SKM-1 treated with dmso at 0.1 percent for 144 hours (cell line): ENCODE measurements around the gene MKI67.
"Not testable (repeated sequence)": the region's sequence is repeated elsewhere in the genome, so short reads cannot be mapped to it uniquely, and the experiment has no call there.

Experiments used
- DNase-seq: peaks from one replicate; lab custom pipeline; 2025; ENCODE audit not compliant: unreplicated experiment; lab: John Stamatoyannopoulos, UW

Gene MKI67, protein sequence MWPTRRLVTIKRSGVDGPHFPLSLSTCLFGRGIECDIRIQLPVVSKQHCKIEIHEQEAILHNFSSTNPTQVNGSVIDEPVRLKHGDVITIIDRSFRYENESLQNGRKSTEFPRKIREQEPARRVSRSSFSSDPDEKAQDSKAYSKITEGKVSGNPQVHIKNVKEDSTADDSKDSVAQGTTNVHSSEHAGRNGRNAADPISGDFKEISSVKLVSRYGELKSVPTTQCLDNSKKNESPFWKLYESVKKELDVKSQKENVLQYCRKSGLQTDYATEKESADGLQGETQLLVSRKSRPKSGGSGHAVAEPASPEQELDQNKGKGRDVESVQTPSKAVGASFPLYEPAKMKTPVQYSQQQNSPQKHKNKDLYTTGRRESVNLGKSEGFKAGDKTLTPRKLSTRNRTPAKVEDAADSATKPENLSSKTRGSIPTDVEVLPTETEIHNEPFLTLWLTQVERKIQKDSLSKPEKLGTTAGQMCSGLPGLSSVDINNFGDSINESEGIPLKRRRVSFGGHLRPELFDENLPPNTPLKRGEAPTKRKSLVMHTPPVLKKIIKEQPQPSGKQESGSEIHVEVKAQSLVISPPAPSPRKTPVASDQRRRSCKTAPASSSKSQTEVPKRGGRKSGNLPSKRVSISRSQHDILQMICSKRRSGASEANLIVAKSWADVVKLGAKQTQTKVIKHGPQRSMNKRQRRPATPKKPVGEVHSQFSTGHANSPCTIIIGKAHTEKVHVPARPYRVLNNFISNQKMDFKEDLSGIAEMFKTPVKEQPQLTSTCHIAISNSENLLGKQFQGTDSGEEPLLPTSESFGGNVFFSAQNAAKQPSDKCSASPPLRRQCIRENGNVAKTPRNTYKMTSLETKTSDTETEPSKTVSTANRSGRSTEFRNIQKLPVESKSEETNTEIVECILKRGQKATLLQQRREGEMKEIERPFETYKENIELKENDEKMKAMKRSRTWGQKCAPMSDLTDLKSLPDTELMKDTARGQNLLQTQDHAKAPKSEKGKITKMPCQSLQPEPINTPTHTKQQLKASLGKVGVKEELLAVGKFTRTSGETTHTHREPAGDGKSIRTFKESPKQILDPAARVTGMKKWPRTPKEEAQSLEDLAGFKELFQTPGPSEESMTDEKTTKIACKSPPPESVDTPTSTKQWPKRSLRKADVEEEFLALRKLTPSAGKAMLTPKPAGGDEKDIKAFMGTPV (N-terminal part only)

DNA sequence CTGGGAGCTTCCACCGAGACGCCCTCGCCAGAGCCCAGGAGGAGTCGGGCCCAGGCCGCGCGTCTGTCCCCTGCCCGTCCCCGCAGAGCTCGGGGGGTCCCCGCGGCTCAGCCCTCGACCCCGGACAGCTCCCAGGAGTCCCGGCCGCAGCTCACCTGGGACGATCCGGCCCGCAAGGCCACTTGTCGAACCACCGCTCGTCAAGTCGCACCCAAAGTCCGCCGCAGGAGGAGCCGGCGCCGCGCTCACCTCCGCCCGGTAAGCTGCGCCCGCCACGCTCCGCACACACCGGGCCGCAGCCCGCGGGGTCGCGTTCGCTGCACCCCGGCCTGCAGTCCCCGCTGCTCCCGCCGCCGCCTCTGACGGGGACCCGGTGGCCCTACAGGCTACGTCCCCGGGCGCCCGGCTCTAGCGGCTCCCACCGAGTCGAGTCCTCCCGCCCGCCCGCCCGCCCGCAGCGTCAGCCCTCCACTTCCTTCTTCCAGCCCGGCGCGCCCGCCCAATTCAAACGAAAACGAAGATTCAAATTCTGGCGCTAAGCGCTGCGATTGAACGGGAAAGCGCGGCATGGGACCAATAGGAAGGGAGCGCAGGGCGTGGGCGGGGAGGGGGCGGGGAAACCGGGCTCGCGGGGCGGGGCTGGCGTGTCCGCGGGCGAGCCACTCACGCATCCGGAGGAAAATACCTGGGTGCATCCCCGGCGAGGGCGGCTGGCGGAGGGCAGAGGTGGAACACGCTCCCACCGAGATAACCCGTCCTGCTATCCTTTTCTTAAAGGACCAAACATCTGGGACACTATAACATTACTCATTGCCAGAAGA, at the start of gene MKI67:
TSS of gene MKI67 (minus strand) at position 480 of the 821 bp plus-strand sequence. CDS start 756 bp downstream, outside the sequence.
- DNase-seq: peak; percentile 92

DNA sequence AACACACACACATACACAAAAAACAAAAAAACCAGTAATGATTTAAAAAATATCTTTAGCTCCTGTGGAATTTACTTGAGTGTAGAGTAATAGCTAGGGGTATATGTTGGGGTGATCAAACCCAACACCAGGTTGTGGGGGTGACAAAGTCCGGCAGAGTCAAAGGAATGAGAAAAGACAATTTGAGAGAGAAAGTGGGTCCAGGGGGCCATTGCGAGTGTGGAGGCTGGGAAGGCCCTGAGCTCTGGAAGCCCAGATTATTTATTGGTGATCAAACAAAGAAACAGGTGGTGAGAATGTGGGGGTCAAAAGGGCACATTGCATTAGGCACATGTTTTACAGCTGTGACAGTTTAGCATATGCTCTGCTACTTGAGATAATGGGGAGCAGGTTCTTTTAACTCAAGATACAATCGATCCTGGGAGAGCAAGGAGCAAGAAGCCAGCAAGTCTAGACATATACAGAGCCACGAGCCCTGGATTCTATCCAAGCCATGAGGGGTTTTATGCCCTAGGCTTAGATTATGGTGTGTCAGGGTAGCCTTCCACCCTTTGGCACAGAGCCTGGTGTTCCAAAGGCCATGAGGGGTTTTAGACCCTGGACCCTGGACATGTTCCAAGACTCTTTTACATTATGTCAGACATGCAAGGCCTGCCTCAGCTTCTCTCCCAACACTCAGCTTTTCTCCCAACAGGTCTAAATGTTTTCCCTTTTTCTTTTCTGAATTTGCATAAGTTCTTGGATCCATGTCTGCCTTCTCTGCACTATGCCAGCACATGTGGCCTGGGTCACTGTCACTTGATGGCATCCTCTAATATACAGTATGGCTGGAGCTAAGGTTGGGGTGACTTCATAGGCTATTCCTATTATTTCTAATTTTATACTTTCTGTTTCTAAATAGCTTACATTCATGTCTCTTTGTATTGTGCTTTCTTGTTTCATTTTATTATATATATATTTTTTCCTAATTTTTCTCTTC, 48.6 kb upstream of the MKI67 start:
- no peak for DNase-seq

DNA sequence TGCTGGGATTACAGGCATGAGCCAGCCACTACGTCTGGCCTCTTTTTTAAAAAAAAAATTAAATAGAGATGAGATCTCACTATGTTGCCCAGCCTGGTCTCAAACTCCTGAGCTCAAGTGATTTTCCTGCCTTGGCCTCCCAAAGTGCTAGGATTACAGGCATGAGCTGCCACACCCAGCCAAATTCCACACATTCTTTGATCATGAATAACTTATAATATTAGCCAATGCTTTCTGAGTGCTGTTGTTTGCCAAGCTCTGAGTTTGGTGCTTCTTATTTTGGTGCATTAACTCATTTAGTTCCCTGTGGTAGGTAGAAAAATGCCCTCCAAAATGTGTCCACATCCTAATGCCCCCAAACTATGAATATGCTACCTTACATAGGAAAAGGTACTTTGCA, 47.2 kb upstream of the MKI67 start:
- DNase-seq: no peak

DNA sequence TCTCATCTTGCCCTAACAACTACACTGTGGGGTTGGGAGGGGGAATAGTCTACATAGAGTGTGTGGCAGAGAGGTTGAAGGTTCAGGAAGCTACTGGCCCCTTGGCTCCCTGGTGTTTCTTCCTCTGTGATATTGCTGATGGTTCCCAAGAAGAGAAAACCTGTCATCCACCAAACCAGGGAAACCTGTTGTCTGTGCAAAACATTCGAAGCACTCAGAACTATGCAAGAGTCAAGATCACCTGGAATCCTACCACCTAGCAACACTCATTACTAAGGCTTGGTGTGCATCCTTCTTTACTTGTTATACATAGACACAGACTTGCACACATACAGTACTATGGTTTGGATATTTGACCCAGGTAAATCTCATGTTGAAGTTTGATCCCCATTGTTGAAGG, 46.5 kb upstream of the MKI67 start:
- DNase-seq: no peak

DNA sequence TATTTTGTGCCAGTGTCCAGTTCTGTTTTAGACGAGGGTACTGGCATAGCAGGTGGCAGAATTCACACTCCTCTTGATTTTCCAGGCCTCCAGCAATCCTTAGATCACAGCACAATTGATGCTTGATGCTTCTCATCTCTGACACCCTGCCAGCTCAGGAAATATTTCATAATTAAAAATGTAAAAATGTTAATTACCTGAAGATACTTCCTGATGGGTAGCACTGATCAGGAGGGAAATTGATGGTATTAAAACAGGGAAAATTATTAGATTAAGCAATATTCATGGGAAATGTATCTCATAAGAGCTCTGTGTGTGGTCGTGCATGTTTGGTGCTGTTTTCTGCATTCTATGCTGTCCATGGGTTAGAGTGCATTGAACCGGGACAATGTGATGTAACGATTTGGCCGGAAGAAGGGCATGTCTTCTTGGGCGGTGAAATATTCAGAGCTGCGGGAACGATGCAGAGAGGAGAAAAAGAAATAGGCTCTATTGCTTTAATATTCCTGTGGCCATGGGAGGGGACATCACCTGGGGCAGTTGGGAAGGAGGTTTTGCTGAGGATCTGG, 43.7 kb upstream of the MKI67 start:
- no peak for DNase-seq

DNA sequence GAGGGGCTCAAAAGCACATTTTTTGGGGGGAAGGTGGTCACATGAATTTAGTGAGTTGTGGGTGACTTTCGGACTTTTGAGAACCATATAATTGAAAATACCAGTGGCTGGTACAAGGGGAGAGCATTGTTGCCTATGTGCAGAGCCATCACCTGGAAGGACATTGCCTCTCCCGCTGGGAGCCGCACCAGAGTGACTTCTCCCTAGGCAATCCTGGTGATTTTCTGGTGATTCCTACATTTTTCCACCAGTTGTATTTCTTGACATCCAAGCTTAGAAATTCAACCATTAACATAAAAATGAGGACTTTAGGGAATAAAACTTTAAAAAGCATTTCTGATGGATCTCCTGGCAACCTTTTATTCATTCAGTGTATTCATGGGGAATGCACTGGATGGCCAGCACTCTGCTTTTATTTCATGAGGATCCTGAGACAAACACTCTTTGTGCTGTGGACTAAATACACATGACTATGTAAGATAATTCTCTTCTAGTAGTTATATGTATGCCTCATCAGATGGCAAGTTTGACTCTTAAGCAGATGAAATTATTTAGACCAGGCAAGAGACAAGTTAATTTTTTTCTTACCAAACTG, 41.8 kb upstream of the MKI67 start:
- no peak for DNase-seq

DNA sequence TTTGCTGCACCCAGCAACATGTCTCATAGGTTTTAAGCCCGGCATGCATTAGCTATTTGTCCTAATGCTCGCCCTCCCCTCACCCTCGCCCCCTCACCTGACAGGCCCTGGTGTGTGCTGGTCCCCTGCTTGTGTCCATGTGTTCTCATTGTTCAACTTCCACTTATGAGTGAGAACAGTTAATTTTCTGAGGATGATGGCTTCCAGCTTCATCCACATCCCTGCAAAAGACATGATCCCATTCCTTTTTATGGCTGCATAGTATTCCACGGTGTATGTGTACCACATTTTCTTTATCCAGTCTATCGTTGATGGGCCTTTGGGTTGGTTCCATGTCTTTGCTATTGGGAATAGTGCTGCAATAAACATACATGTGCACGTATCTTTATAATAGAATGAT, 40.9 kb upstream of the MKI67 start:
- DNase-seq: not testable (repeated sequence)

DNA sequence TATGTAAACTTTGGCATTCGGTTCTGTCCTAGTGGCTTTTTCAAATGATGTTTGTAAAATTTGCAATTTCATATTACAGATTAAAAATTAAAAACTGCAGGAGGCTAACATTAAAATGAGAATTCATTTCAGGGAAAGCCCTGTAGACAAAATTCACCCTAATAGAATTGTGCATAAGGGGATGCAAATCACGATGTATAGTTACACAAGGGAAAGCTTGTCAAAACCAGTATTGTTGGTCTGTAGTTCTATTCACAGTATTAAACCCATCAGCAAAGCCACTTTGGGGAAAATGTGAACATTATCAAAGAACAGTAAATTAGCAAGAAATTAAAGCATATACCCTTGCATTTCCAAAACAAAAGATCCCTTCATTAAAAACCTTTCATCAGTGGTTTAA, 39.9 kb upstream of the MKI67 start:
- DNase-seq: no peak

DNA sequence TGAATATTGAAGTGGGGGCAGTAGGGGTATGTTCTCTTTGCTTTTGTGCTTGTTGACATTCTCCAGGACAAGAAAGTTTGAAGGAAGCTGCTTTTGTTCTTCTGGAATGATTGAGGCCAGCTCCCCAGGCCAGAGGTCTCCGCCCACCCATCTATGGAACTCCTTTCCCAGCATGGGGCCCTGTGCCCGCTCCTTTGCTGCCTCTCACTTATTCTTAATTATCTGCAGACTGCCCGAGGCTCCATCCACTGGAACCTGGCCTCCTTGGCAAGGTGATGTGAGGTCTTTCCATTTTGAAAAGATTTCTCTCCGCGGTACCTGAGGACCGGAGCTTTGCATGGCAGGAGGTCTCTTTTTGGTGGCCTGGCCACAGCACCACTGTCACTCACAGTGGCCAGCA, 39.3 kb upstream of the MKI67 start:
- DNase-seq: no peak

DNA sequence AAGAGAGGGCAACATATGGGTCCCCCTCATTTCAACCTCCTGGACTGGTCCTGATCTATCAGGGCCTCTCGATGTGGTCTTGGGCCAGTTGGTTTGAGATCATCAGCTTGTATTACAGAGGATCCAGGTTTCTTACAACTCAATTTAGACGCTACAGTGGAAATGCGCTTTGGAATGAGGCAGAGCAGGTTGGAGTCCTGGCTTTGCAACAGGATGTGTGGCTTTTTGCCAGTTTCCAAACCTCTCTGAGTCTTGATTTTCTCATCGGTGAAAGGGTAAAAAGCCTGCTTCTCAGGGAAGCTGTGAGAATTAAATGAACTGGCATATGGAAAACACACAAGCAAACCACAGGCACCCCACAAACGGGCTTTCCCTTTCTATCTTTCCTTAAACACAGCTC, 37.5 kb upstream of the MKI67 start:
- DNase-seq: no peak

DNA sequence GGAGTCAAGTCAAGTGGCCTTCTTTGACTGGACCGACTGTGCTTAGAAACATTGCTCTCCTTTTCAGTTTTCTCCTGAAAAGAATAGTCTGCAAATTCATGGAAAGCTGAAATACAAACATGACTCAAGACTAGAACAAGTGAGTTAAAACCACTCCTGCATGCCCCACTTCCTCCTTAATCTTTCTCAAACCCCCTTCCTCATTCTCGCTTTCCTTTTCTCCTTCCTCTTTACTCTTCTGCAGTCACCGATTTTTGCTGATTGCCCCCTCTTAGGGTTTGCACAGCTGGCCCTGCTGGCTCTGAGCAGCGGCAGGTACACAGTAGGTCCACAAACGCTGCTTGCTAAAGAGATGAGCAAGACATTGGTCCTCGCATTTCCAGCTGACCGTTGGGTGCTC, 34.8 kb upstream of the MKI67 start:
- peak; percentile 77 for DNase-seq

DNA sequence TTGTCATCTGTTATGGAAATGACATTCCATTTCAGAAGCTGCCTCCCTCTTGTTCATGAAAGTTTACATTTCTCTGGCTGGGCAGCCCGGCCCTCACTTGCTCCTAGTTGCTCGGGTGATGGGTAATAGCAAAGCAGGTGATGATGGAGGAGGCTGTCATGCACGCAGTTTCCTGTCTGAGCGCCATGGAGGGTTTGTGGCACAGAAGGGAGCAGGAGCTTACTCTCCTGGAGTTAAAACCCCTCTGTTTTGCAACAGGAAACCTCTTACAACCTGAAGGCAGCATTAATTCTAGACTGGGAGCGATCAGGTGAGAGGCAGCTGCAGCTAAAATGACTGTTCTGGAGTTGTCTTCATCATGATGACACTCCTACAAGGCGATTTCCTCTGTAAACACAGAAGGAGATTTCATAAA, 34.1 kb upstream of the MKI67 start:
- DNase-seq: no peak

DNA sequence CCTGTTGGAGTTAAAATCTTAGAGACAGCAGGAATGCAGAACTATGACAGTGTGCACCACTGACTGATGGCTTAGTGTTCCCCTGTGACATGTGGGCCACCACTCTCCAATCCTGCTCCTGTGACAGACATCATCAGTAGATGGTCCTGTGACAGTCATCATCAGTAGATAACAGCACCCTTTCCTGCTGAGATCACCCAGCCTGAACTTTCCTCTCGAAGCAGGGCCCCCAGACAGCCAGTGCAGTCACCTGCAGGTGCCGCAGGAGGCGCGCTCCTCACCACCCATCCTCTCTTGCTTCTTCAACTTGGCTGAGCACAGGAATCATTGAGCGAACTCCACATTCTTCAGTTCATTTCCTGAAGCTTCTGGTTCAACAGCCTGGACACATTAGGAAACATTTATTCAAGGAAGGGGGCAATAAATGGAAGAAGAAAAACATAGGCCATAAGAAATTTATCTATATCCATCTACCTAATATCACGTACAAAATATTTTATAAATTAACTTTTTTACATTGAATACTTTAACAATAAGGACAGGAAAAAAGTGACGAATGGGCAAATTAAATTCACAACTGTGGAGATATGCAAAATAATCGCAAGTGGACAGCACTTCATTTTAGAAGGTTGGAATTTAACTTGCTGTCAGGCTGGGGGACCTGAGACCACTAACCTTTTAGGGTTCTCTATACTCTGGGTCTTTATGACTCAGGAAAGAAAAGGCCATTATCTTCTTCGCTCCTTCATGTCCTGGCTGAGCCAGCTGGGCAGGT, 32.0 kb upstream of the MKI67 start:
- DNase-seq: no peak

DNA sequence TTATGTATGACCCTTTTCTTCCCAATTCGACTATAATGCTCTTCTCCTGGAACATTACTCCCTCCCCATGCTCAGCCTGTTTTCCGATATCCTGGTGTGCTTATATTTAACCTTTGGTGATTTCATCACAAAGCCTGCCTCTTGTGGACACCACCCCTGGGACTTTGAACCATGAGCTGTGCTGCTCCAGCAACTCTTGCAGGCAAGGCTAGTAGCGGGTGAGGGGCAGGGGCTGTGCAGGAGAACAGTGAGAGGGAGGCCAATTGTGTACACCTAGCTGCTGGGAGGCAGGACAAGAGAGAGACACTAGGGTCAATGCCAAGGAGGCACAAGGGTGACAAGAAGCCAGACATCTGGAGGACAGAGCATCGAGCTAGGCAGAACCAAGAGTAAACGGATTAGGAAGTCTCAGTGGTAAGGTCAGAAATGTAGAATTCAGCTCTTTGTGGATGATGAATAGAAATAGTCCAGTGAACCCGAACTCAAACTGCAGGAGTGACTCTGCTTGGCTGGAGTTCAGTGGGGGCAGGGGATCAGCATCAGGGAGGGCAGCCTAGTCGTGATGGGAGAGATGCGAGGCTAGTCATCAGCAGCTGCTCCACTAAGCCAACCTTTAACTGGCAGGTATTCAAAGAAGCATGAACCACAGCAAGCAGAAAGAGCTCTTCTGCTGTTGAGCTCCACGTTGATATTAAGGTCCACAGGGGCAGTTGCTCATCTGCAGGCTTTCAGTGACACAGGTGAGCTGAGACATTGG, 31.0 kb upstream of the MKI67 start:
- no peak for DNase-seq

DNA sequence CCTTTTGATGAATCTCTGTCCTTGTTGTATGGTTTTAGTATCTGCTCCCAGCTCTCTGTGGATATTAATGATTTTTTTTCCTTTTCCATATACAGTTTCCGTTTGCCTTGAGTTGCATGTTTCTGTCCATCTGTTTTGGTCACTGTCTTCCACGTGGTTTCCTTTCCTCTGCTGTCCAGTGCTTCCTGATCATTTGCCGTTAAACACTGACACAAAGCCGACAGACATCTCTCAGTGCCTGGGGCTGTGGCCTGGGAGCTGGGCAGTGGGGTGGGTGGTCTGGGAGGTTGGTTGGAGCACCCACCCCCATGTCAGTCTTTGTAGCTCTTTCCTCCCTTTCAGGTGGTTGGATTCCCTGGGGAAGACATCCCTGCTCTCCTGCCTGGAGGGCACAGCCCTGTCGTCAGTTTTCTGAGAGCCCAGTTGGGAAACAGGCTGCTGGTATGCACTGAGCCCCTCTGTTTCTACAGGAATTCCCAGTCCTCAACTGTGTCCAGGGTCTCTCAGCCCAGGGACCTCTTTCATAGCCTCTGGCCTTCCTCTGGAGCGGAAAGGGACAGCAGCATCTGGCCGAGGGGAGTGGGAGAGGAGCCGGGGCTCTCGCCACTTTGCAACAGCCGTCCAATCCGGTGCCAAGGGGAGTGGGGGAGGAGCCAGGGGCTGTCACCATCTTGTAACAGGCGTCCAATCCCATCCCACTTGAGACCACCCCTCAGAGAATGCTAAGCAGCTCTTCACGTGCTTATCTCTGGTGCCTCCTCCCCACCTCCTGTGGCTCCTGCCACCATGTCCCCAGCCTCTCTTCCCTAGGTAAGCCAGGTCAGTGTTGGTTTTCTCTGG, 26.7 kb upstream of the MKI67 start:
- DNase-seq: no peak

DNA sequence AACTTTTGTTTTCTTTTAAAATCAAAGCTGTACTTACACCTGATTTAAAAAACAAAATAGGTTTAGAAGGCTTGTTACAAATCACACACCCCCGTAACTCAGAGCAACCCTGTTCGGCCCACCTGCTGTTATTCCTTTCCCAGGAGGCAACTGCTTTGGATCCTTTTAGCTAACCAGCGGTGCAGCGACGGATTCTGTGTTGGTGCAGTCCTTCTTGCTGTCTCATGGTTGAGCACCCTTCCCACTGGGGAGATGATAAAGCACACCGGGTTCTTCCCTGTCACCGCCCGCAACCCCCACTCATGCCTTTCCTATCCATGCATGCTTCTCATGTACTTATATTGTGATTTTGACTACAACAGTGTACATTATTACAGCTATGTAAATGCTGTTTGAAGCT, 24.8 kb upstream of the MKI67 start:
- no peak for DNase-seq
